MM.1S (cell line): ENCODE measurements around the gene ZFAND2B.

Experiments
- EZH2phosphoT487 ChIP-seq: fragments of 300-600 bp; sonication (generic); IDR thresholded peaks from 2 replicates; pipeline ENCODE4 v1.6.1; 2018; ENCODE audit warnings: antibody characterized with exemption, low read length
- TF ChIP-seq, protein P1 (sequence below): fragments of 300-600 bp; sonication (generic); IDR thresholded peaks from 2 replicates; pipeline ENCODE4 v1.5.1; 2016; ENCODE audit warnings: antibody characterized with exemption, low read length, mixed read lengths

DNA sequence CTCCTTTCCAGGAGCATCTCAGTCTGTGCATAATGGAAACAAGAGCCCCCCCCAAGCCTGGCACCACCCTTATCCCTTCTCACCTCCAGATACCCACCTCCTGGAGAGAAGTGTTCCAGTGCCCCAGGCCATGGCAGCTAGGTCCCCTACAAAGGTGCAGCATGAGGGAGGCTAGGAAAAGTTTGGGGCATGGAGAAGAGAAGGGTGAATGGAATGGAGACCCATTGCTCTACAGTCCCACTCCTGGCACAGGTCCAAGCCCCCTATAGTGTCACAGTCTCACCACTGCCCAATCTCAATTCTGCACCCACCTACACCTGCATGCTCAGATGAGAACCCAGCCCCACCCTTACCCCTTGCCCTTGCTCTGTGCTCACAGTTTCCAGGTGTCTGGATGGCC lies 37.6 kb upstream of the ZFAND2B start:
- TF ChIP-seq, protein P1, sequence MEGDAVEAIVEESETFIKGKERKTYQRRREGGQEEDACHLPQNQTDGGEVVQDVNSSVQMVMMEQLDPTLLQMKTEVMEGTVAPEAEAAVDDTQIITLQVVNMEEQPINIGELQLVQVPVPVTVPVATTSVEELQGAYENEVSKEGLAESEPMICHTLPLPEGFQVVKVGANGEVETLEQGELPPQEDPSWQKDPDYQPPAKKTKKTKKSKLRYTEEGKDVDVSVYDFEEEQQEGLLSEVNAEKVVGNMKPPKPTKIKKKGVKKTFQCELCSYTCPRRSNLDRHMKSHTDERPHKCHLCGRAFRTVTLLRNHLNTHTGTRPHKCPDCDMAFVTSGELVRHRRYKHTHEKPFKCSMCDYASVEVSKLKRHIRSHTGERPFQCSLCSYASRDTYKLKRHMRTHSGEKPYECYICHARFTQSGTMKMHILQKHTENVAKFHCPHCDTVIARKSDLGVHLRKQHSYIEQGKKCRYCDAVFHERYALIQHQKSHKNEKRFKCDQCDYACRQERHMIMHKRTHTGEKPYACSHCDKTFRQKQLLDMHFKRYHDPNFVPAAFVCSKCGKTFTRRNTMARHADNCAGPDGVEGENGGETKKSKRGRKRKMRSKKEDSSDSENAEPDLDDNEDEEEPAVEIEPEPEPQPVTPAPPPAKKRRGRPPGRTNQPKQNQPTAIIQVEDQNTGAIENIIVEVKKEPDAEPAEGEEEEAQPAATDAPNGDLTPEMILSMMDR, result no peak
- TF ChIP-seq EZH2phosphoT487, result no peak
